Epithelial cell of esophagus (primary cell): Measurements from ENCODE around the gene DLGAP1.

Experiments used
- DNase-seq: peaks from one replicate; pipeline ENCODE4 v3.0.0; 2010; ENCODE audit warnings: low read depth
- H3K4me3 ChIP-seq: 2 replicates; pipeline ENCODE4 v1.5.1; 2011; ENCODE audit warnings: mild to moderate bottlenecking, low read length, control low read depth
- CTCF ChIP-seq: IDR thresholded peaks from 2 replicates; pipeline ENCODE4 v1.5.1; 2011; ENCODE audit warnings: low read depth, mild to moderate bottlenecking, low read length, control low read depth, inconsistent platforms; ENCODE audit not compliant: insufficient read depth; ENCODE audit errors: missing control alignments

Gene DLGAP1

GRCh38 chr18:4264347-4264791, 190.7 kb downstream of the DLGAP1 start:
- TF ChIP-seq CTCF = no peak
- no peak for DNase-seq
- H3K4me3 ChIP-seq = no peak overlapping the region

- no peak for TF ChIP-seq CTCF
- no peak overlapping the region for H3K4me3 ChIP-seq
- DNase-seq = no peak
Measured at GRCh38 chr18:4260107-4260506, 195.0 kb downstream of the DLGAP1 start.

- DNase-seq = no peak
- H3K4me3 ChIP-seq = no peak overlapping the region
- TF ChIP-seq CTCF = no peak
Measured at GRCh38 chr18:4256766-4257417, 198.2 kb downstream of the DLGAP1 start.

DNA sequence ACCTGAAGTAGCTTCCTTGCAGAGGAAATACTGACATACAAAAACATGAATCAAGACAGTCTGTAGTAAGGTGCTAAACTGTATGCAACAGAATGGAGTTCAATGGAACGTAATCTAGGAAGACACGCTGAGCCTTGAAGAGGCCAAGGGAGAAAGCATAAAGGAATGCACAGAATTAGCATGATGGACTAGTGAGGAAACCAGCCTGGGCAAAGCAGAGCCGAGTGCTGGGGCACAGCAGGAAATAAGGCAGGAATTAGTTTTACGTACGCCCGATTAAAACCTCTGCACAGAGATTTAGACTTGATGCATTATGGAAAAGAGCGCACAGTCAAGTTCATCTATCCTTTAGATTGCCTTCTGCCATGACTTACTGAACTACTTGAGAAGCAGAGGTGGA, 200.3 kb downstream of the DLGAP1 start:
- TF ChIP-seq CTCF = no peak
- H3K4me3 ChIP-seq = no peak overlapping the region
- no peak for DNase-seq

GRCh38 chr18:4252829-4253228, 202.3 kb downstream of the DLGAP1 start:
- no peak for TF ChIP-seq CTCF
- DNase-seq = no peak
- H3K4me3 ChIP-seq = no peak overlapping the region

DNA sequence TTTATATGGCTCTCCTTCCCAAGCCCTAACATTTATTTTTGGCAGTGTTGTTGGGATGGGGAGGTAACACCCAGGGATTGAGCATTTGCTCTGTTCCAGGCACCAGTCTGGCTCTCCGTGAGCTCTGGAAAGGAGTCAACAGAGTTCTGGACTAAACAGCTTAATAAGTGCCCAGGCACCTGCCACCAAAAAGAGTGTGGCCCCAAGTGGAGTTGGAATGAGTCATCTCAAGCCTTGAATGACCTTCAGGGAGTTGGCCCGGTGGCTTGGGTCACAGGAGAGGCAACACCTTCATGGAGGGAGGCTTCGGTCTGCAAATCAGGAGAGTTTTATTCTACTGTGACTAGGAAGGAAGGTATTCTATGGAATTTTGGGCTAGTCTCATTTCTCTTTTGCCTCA, 203.2 kb downstream of the DLGAP1 start:
- no peak overlapping the region for H3K4me3 ChIP-seq
- no peak for DNase-seq
- no peak for TF ChIP-seq CTCF

DNA sequence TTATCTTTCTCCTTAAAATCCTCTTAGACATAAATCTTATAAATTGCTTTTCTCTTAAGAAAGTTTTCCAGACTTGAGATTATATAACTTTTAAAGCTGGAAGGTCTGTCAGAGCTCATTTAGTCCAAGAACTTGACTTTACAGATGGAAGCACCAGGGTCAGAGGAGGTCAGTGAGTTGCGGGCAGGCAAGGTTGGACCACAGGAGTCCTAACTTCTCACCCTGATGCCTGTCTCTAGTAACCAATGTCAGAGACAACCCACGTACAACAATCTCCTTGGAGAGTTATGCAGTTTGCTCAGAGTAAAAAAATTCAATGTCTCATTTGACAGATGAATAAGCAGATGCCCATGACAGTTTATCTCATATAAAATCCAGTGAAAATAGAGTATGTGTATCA, 203.9 kb downstream of the DLGAP1 start:
- no peak for TF ChIP-seq CTCF

More for the DNA sequence above, 203.9 kb downstream of the DLGAP1 start:
- no peak for DNase-seq
- H3K4me3 ChIP-seq = no peak overlapping the region
